Measurements from ENCODE around the gene NR6A1. TPM values are rescaled to one million over a fixed set of nuclear protein-coding genes. Genes with fewer than 3 reads are reported as not detected.

The NR6A1 gene
- total RNA-seq, 2 donors from 2014 or later: 0.71 to 4.6 TPM

- TF ChIP-seq, protein P1, sequence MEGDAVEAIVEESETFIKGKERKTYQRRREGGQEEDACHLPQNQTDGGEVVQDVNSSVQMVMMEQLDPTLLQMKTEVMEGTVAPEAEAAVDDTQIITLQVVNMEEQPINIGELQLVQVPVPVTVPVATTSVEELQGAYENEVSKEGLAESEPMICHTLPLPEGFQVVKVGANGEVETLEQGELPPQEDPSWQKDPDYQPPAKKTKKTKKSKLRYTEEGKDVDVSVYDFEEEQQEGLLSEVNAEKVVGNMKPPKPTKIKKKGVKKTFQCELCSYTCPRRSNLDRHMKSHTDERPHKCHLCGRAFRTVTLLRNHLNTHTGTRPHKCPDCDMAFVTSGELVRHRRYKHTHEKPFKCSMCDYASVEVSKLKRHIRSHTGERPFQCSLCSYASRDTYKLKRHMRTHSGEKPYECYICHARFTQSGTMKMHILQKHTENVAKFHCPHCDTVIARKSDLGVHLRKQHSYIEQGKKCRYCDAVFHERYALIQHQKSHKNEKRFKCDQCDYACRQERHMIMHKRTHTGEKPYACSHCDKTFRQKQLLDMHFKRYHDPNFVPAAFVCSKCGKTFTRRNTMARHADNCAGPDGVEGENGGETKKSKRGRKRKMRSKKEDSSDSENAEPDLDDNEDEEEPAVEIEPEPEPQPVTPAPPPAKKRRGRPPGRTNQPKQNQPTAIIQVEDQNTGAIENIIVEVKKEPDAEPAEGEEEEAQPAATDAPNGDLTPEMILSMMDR (IDR thresholded peaks at IDR 0.05): no peak
- Histone ChIP-seq H3K4me1 (ENCODE audit: control insufficient read depth in 1 of 2, low read depth in 2 of 2) (no peaks in the 10 kb centered on the region), H3K27me3 (replicated peaks; ENCODE audit: insufficient read depth) (no peaks in the 10 kb centered on the region), H3K9me3 (no peaks in the 10 kb centered on the region), H3K27ac (no peak overlapping the region), H3K4me3 (no peak overlapping the region), H3K36me3 (no peaks in the 10 kb centered on the region)
- no peak for ATAC-seq (ENCODE audit: insufficient number of reproducible peaks, low FRiP score, low read depth)
- no peak for DNase-seq (ENCODE audit: low spot score)
These were observed 208.8 kb downstream of the NR6A1 start for GRCh38 chr9:124562328-124562727.

DNA sequence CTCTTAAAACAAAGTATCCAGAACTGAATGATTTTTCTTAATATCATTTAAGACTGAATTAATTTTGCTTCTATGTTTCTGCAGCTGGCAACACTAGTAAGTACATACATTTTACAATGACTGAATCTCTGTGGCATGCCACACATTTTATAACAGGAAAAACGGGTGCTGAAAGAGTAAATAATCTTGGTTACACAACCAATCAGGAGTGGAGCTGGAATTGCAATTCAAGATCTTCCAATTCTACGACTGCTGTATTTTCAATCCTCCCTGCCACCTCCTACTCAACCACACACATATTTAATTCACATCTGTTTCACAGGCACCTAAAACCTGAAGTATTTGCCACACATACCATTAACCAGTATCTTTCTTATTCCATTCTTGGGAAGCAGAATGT is 211.2 kb downstream of the NR6A1 start:
- Histone ChIP-seq H3K4me3 (no peak overlapping the region), H3K9me3 (no peaks in the 10 kb centered on the region), H3K4me1 (ENCODE audit: control insufficient read depth in 1 of 2, low read depth in 2 of 2) (no peaks in the 10 kb centered on the region), H3K27me3 (replicated peaks; ENCODE audit: insufficient read depth) (no peaks in the 10 kb centered on the region), H3K27ac (no peak overlapping the region), H3K36me3 (no peaks in the 10 kb centered on the region)
- TF ChIP-seq, protein P1 (IDR thresholded peaks at IDR 0.05): no peak
- DNase-seq (ENCODE audit: low spot score) (no peak), ATAC-seq (ENCODE audit: insufficient number of reproducible peaks, low FRiP score, low read depth) (no peak)

DNA sequence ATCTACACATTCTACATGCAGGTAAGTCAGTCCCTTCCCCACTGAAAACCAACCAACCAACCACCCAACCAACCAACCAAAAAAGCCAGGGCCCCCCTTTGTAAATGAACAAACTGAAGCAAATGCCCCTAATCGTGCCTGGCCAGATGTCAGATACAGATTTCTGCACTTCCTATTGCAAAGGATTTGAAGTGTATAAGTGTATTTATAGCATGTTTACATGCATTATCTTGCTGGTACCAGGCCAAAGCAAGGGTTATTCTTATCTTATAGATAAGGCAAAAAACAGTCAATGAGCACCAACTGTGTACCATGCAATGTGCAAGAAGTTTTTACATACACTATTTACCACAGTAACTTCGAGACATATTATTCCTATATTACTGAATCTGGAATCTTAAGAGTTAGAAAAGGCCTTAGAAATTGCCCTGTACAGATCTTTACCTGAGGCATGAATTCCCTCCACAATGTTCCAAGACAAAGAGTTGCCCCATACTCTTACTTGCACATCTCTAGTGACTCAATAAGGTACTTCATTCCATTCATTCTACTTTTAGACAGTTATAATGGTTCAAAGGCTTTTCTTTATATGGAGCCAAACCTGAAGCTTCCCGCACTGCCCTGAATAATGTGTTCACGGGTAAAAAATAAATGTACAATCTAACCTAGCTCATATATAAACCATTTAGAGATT is 212.2 kb downstream of the NR6A1 start:
- Histone ChIP-seq H3K4me3 (no peak overlapping the region), H3K27me3 (replicated peaks; ENCODE audit: insufficient read depth) (no peaks in the 10 kb centered on the region), H3K9me3 (no peaks in the 10 kb centered on the region), H3K4me1 (ENCODE audit: control insufficient read depth in 1 of 2, low read depth in 2 of 2) (no peaks in the 10 kb centered on the region), H3K36me3 (no peaks in the 10 kb centered on the region), H3K27ac (no peak overlapping the region)
- DNase-seq (ENCODE audit: low spot score) (no peak), ATAC-seq (ENCODE audit: insufficient number of reproducible peaks, low FRiP score, low read depth) (no peak)
- TF ChIP-seq, protein P1 (IDR thresholded peaks at IDR 0.05): no peak

GRCh38 chr9:124557895-124558294 is 213.2 kb downstream of the NR6A1 start:
- TF ChIP-seq, protein P1 (IDR thresholded peaks at IDR 0.05): no peak
- ATAC-seq (ENCODE audit: insufficient number of reproducible peaks, low FRiP score, low read depth) (no peak), DNase-seq (ENCODE audit: low spot score) (no peak)
- H3K4me3 ChIP-seq: no peak overlapping the region
- no peaks in the 10 kb centered on the region for H3K4me1 ChIP-seq (ENCODE audit: control insufficient read depth in 1 of 2, low read depth in 2 of 2)
- H3K27ac ChIP-seq: no peak overlapping the region
- H3K36me3 ChIP-seq: no peaks in the 10 kb centered on the region
- no peaks in the 10 kb centered on the region for H3K9me3 ChIP-seq
- no peaks in the 10 kb centered on the region for H3K27me3 ChIP-seq (replicated peaks; ENCODE audit: insufficient read depth)

DNA sequence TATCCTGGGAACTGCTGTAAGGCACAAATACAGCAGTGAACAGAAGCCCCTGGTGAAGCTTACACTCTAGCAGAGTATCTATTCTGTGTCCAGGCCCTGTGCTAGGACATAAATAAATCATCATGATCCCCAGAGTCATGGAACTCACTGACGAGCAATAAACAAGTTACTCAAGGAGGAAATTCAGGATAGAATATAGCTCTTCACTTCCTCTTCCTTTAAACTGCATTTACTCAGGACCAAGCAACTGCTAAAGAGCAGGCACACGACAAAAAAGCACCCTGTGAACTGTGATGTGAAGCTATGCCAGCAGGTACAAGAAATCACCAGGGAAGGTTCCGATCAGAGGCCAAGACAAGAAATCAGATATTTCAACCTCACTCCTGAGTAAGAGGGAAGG is 216.1 kb downstream of the NR6A1 start:
- Histone ChIP-seq H3K27ac (no peak overlapping the region), H3K4me3 (no peak overlapping the region), H3K36me3 (no peaks in the 10 kb centered on the region), H3K4me1 (ENCODE audit: control insufficient read depth in 1 of 2, low read depth in 2 of 2) (no peaks in the 10 kb centered on the region), H3K9me3 (no peaks in the 10 kb centered on the region), H3K27me3 (replicated peaks; ENCODE audit: insufficient read depth) (no peaks in the 10 kb centered on the region)
- DNase-seq (ENCODE audit: low spot score) (no peak), ATAC-seq (ENCODE audit: insufficient number of reproducible peaks, low FRiP score, low read depth) (no peak)
- TF ChIP-seq, protein P1 (IDR thresholded peaks at IDR 0.05): no peak

Data from thoracic aorta (tissue), 2 donors.